Measurements from ENCODE around the gene TSN. TPM values are rescaled to one million over a fixed set of nuclear protein-coding genes. Genes with fewer than 3 reads are reported as not detected.
A peak's percentile ranks its signal among the peaks of the same experiment; 100 is the strongest.

TSN gene
- total and polyA plus RNA-seq, 10 of the 15 experiments (the other 5 are each of a cell fraction or from before 2014, with no cell fraction given) = 45.6 to 102 (median 59.2) TPM

DNA sequence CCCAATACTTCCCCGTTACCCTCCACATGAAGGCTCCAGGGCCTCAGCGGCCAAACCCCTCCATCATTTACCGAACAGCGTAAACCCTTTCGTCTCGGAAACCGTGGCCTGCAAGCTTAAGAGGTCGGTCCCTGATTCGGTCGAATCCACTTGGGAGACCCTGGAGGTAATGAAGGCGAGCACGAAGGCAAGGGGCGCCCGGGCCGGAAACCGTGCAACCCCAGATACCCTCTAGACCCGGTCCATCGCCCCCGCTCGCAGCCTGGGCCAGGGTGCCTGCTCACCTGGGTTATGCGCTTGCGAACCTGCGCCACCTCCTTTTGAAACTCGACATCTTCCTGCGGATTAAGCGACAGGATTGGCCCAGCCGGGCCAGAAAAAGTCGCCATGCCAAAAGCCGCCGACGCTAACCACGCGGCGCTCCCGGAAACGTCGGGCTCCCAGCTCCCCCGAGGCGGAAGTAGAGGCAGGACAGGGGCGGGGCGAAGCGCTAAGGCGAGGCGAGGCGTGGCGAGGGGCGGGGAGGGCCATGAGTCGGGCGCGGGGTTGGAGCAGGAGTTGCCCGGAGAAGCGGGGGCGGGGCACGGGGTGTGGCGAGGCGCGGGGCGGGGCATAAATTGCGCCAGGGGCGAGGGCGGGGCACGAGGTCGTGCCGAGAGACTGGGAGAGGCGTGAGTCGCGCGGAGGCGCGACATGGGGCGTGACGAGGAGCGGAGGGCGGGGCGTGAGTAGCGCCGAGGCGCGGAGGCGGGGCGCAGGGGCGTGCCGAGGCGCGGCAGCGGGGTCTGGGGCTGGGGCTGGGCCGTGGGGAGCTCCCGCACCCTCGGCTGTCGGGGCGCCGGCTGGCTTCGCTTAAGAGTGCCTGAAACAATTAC is 18.8 kb upstream of the TSN start, which contains the start of gene NIFK (continued):
- TF ChIP-seq ZNF24 (IDR thresholded peaks at IDR 0.05) = no peak
- TF ChIP-seq RB1 (IDR thresholded peaks at IDR 0.05; ENCODE audit: borderline replicate concordance) = 0 out of 2 replicates have a peak, but pooled peaks have one; percentile 35
- no peak for TF ChIP-seq NR2C2 (IDR thresholded peaks at IDR 0.05; ENCODE audit: borderline replicate concordance, control insufficient read depth, insufficient read length, low read depth)
- TF ChIP-seq STAT1 (conservative IDR thresholded peaks at IDR 0.05) = no peak
- no peak for TF ChIP-seq EP300 (IDR thresholded peaks at IDR 0.05; ENCODE audit: borderline replicate concordance in 1 of 2, control insufficient read depth in 1 of 2, low read depth in 2 of 2, low read length in 2 of 2)
- TF ChIP-seq, protein P1, sequence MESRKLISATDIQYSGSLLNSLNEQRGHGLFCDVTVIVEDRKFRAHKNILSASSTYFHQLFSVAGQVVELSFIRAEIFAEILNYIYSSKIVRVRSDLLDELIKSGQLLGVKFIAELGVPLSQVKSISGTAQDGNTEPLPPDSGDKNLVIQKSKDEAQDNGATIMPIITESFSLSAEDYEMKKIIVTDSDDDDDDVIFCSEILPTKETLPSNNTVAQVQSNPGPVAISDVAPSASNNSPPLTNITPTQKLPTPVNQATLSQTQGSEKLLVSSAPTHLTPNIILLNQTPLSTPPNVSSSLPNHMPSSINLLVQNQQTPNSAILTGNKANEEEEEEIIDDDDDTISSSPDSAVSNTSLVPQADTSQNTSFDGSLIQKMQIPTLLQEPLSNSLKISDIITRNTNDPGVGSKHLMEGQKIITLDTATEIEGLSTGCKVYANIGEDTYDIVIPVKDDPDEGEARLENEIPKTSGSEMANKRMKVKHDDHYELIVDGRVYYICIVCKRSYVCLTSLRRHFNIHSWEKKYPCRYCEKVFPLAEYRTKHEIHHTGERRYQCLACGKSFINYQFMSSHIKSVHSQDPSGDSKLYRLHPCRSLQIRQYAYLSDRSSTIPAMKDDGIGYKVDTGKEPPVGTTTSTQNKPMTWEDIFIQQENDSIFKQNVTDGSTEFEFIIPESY (IDR thresholded peaks at IDR 0.05) = no peak
- TF ChIP-seq, protein P2, sequence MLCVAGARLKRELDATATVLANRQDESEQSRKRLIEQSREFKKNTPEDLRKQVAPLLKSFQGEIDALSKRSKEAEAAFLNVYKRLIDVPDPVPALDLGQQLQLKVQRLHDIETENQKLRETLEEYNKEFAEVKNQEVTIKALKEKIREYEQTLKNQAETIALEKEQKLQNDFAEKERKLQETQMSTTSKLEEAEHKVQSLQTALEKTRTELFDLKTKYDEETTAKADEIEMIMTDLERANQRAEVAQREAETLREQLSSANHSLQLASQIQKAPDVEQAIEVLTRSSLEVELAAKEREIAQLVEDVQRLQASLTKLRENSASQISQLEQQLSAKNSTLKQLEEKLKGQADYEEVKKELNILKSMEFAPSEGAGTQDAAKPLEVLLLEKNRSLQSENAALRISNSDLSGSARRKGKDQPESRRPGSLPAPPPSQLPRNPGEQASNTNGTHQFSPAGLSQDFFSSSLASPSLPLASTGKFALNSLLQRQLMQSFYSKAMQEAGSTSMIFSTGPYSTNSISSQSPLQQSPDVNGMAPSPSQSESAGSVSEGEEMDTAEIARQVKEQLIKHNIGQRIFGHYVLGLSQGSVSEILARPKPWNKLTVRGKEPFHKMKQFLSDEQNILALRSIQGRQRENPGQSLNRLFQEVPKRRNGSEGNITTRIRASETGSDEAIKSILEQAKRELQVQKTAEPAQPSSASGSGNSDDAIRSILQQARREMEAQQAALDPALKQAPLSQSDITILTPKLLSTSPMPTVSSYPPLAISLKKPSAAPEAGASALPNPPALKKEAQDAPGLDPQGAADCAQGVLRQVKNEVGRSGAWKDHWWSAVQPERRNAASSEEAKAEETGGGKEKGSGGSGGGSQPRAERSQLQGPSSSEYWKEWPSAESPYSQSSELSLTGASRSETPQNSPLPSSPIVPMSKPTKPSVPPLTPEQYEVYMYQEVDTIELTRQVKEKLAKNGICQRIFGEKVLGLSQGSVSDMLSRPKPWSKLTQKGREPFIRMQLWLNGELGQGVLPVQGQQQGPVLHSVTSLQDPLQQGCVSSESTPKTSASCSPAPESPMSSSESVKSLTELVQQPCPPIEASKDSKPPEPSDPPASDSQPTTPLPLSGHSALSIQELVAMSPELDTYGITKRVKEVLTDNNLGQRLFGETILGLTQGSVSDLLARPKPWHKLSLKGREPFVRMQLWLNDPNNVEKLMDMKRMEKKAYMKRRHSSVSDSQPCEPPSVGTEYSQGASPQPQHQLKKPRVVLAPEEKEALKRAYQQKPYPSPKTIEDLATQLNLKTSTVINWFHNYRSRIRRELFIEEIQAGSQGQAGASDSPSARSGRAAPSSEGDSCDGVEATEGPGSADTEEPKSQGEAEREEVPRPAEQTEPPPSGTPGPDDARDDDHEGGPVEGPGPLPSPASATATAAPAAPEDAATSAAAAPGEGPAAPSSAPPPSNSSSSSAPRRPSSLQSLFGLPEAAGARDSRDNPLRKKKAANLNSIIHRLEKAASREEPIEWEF (IDR thresholded peaks at IDR 0.05; ENCODE audit: insufficient replicate concordance, low read depth, low read length) = no peak
- TF ChIP-seq ZZZ3 (IDR thresholded peaks at IDR 0.05; ENCODE audit: control insufficient read depth, insufficient read length, low read depth) = no peak
- TF ChIP-seq SMAD5 (IDR thresholded peaks at IDR 0.05; ENCODE audit: low read depth) = peak; percentile 50; the same call in 1 of the 2 replicates
- TF ChIP-seq POLR2AphosphoS5 (IDR thresholded peaks at IDR 0.05; ENCODE audit: low read length) = peak; percentile 88
- TF ChIP-seq TCF3 (IDR thresholded peaks at IDR 0.05; ENCODE audit: borderline replicate concordance, insufficient read depth, low read depth, low read length) = no peak
- TF ChIP-seq, protein P3, sequence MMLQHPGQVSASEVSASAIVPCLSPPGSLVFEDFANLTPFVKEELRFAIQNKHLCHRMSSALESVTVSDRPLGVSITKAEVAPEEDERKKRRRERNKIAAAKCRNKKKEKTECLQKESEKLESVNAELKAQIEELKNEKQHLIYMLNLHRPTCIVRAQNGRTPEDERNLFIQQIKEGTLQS (IDR thresholded peaks at IDR 0.05; ENCODE audit: borderline replicate concordance, extremely low read depth, low read depth, low read length) = no peak
- TF ChIP-seq MTA2 (IDR thresholded peaks at IDR 0.05; ENCODE audit: low read depth) = no peak
- TF ChIP-seq MTA3 (IDR thresholded peaks at IDR 0.05; ENCODE audit: borderline replicate concordance, low read length) = no peak
- TF ChIP-seq, protein P4, sequence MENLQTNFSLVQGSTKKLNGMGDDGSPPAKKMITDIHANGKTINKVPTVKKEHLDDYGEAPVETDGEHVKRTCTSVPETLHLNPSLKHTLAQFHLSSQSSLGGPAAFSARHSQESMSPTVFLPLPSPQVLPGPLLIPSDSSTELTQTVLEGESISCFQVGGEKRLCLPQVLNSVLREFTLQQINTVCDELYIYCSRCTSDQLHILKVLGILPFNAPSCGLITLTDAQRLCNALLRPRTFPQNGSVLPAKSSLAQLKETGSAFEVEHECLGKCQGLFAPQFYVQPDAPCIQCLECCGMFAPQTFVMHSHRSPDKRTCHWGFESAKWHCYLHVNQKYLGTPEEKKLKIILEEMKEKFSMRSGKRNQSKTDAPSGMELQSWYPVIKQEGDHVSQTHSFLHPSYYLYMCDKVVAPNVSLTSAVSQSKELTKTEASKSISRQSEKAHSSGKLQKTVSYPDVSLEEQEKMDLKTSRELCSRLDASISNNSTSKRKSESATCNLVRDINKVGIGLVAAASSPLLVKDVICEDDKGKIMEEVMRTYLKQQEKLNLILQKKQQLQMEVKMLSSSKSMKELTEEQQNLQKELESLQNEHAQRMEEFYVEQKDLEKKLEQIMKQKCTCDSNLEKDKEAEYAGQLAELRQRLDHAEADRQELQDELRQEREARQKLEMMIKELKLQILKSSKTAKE (IDR thresholded peaks at IDR 0.05; ENCODE audit: low read depth, poor library complexity, severe bottlenecking) = no peak
- TF ChIP-seq KDM1A (IDR thresholded peaks at IDR 0.05; ENCODE audit: borderline replicate concordance) = no peak
- TF ChIP-seq SREBF2 (IDR thresholded peaks at IDR 0.05; ENCODE audit: low read length) = no peak
- TF ChIP-seq, protein P5, sequence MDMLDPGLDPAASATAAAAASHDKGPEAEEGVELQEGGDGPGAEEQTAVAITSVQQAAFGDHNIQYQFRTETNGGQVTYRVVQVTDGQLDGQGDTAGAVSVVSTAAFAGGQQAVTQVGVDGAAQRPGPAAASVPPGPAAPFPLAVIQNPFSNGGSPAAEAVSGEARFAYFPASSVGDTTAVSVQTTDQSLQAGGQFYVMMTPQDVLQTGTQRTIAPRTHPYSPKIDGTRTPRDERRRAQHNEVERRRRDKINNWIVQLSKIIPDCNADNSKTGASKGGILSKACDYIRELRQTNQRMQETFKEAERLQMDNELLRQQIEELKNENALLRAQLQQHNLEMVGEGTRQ (IDR thresholded peaks at IDR 0.05; ENCODE audit: borderline replicate concordance, low read depth, low read length) = no peak
